Common myeloid progenitor, CD34-positive (primary cell): ENCODE data around the gene PHB1.

Experiments
- CTCF ChIA-PET: fragments of 350-600 bp; sonication (Branson Sonifier 250); formaldehyde crosslinking; loops from one replicate; lab custom pipeline; 2021; ENCODE audit warnings: antibody characterized with exemption; lab: Charles Lee
- POLR2A ChIA-PET: fragments of 350-600 bp; sonication (Branson Sonifier 250); formaldehyde crosslinking; loops from one replicate; lab custom pipeline; 2021; ENCODE audit warnings: antibody characterized with exemption; lab: Charles Lee
- DNase-seq, 3 donors: peaks; one replicate each; pipeline versions ENCODE4 v3.0.0 to v3.0.0-alpha.2; 2013
- H3K27ac ChIP-seq, 2 experiments: 1 replicate in 1 of 2; 2 replicates in 1 of 2; pipeline ENCODE4 v1.7.0; 2013; ENCODE audit warnings: inconsistent platforms in 2 of 2, low read length in 2 of 2, mild to moderate bottlenecking in 2 of 2, low read depth in 1 of 2, moderate library complexity in 1 of 2; ENCODE audit not compliant: severe bottlenecking in 2 of 2, insufficient read depth in 1 of 2, poor library complexity in 1 of 2
- H3K27me3 ChIP-seq, 5 experiments: replicated peaks in 2 of 5; 1 replicate in 3 of 5; 2 replicates in 2 of 5; pipeline versions ENCODE4 v1.6.1 to v1.7.0; 2013; ENCODE audit warnings: low read length in 4 of 5, mild to moderate bottlenecking in 2 of 5, moderate library complexity in 2 of 5, inconsistent platforms in 1 of 5; ENCODE audit not compliant: insufficient read depth in 5 of 5, control insufficient read depth in 4 of 5
- H3K36me3 ChIP-seq, 4 experiments: 1 replicate in 2 of 4; 2 replicates in 2 of 4; pipeline versions ENCODE4 v1.6.1 to v1.7.0; 2013; ENCODE audit warnings: low read length in 3 of 4, control low read depth in 1 of 4, mild to moderate bottlenecking in 1 of 4; ENCODE audit not compliant: control insufficient read depth in 4 of 4, insufficient read depth in 4 of 4
- H3K4me1 ChIP-seq, 4 experiments: 1 replicate in 3 of 4; 2 replicates in 1 of 4; pipeline versions ENCODE4 v1.6.1 to v1.7.1; 2013; ENCODE audit warnings: low read length in 3 of 4, mild to moderate bottlenecking in 3 of 4, control low read depth in 1 of 4, inconsistent platforms in 1 of 4, moderate library complexity in 1 of 4; ENCODE audit not compliant: control insufficient read depth in 4 of 4, insufficient read depth in 4 of 4; ENCODE audit errors: control extremely low read depth in 1 of 4
- H3K4me3 ChIP-seq, 7 experiments: 1 replicate in 4 of 7; 2 replicates in 3 of 7; pipeline versions ENCODE4 v1.5.1 to v1.7.0; 2013; ENCODE audit warnings: mild to moderate bottlenecking in 7 of 7, low read length in 6 of 7, moderate library complexity in 6 of 7, inconsistent platforms in 2 of 7, low read depth in 2 of 7, control low read depth in 1 of 7; ENCODE audit not compliant: insufficient read depth in 4 of 7, control insufficient read depth in 1 of 7; ENCODE audit errors: extremely low read depth in 1 of 7
- H3K9me3 ChIP-seq, 5 experiments: 1 replicate in 4 of 5; 2 replicates in 1 of 5; pipeline versions ENCODE4 v1.6.1 to v1.7.1; 2013; ENCODE audit warnings: low read length in 4 of 5, mild to moderate bottlenecking in 2 of 5, inconsistent platforms in 1 of 5, low read depth in 1 of 5, moderate library complexity in 1 of 5; ENCODE audit not compliant: control insufficient read depth in 4 of 5, insufficient read depth in 2 of 5; ENCODE audit errors: control extremely low read depth in 1 of 5
- whole genome bisulfite sequencing: methylation state at CpG from one replicate; pipeline ENCODE4 v1.1.5; 2013; ENCODE audit not compliant: insufficient coverage; 5-methylcytosine and 5-hydroxymethylcytosine counted together

Gene PHB1

DNA sequence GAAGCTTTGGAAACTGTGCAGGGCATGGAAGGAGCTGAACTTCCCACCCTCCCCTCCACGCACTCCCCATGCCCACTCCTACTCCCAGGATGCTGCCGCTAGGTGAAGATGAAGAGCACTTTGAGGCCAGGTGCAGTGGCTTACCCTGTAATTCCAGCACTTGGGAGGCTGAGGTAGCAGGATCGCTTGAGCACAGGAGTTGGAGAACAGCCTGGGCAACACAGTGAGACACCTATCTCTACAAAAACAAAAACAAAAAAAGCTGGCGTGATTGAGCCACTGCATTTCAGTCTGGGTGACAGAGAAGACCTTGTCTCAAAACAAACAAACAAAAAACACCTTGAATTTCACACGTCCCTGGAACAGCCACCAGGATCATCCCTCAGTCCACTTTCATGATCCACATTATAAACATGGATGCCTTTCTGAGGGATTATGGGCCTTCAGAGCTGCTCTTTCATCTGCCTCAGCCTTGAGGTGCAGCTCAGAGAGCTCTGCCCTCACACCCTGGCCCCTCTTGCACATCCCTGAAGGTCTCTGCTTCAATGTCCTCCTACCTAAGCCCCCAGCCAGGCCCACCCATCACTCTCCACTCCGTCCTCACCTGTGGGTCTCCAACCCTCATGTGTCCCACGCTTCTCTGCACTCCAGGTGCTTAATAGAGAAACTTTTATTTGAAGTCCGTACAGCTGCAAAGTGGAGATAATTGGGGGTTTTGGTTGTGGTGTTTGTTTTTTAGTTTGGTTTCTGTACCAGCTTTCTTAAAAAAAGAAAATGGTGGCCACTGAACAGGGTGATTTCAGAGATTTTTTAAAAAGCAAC is 25.8 kb downstream of the PHB1 start:
- CTCF ChIA-PET: interaction anchor here (0.5 to 17.2 kb wide), 9 partner anchors 8 to 306 kb away, joined by 3 to 249 read pairs (median 5); no protein-coding TSS in a partner anchor
- Histone ChIP-seq H3K9me3 (no peaks in the 10 kb centered on the region), H3K27ac (no peak overlapping the region), H3K4me1 (peaks cover 31 to 56% (median 47%) of the 10 kb centered on the region in 4 experiments), H3K36me3 (no peaks in the 10 kb centered on the region), H3K4me3 (peak overlapping the region in 3 of 7 experiments; percentile 29 to 42 (median 37)), H3K27me3 (no peaks in the 10 kb centered on the region)
- POLR2A ChIA-PET: interaction anchor here (1.3 kb wide), 1 partner anchor 21 kb away, joined by 5 read pairs; no protein-coding TSS in a partner anchor
- peak in 1 of 3 donors; percentile 23 for DNase-seq
- 97% methylated on average over 4 of the region's 8 CpGs for WGBS

DNA sequence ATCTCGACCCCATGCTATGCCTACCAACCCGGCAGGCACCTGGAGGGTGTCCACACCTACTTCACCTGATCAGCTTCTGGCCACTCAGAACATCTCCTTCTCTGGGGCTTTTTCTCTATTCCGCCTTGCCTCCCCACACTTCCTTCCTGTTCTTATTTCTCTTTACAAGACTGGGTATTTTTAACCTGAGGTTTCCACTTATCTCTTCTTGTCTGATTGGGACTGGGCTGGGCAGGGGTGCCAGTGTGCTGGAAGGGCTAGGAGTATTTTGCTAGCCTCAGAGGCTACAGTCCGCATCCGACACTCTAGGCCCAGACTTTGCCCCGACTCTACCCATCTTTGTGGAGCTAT is 26.4 kb downstream of the PHB1 start:
- Histone ChIP-seq H3K9me3 (no peaks in the 10 kb centered on the region), H3K36me3 (no peaks in the 10 kb centered on the region), H3K4me1 (peaks cover 25 to 50% (median 40%) of the 10 kb centered on the region in 4 experiments), H3K4me3 (peak overlapping the region in 3 of 7 experiments; percentile 29 to 42 (median 37)), H3K27me3 (no peaks in the 10 kb centered on the region), H3K27ac (no peak overlapping the region)
- peak in 2 of 3 donors; percentile 36 to 54 for DNase-seq
- POLR2A ChIA-PET: interaction anchor here (1.3 kb wide), 1 partner anchor 20 kb away, joined by 5 read pairs; no protein-coding TSS in a partner anchor
- CTCF ChIA-PET: interaction anchor here (0.5 to 17.2 kb wide), 7 partner anchors 9 to 68 kb away, joined by 3 to 249 read pairs (median 5); no protein-coding TSS in a partner anchor
- WGBS: 31% methylated on average over 5 of the region's 6 CpGs

DNA sequence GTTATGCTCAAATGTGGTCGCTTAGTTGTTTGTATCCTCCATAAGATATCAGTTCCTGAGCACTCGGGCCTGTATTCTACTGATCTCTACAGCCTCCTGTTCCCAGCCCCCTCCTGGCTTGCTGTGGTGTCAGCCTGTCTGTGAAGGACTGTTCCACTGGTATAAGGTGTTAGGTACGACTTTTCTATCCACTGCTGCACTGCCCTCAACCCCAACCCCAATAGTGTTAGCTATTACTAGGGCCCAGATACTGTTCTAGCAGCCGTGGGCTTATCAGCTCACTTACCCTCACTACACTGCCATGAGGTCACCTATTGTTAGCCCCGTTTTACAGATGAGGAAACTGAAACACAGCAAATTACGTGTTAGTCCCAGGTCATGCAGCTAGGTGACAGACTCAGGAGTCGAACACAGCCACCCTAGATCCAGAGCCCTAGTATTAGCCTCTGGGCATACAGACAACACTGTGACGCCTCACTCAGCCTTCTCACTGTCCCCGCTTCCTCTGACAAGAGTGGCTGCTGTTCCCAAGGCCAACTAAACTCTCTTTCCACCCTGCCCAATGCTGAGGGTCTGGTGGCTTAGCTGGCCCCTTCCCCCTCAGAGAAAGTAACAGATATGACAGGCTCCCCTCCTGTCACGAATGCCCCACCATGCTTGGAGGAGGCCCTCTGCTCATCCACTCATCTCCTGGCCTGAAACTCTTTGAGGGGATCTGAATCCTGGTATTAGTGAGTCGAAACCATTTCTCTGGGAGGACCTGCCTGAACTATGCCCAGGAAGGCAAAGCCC is 27.0 kb downstream of the PHB1 start:
- peak in 1 of 3 donors; percentile 48 for DNase-seq
- H3K9me3 ChIP-seq: no peaks in the 10 kb centered on the region
- ChIA-PET CTCF (interaction anchor here (0.6 to 17.2 kb wide), 10 partner anchors 9 to 68 kb away, joined by 3 to 249 read pairs (median 4); no protein-coding TSS in a partner anchor), POLR2A (no interaction called here)
- H3K4me1 ChIP-seq: peaks cover 23 to 47% (median 38%) of the 10 kb centered on the region in 4 experiments
- H3K4me3 ChIP-seq: no peak overlapping the region
- H3K27ac ChIP-seq: no peak overlapping the region
- WGBS: 90% methylated on average over 10 of the region's 11 CpGs
- H3K27me3 ChIP-seq: no peaks in the 10 kb centered on the region
- no peaks in the 10 kb centered on the region for H3K36me3 ChIP-seq

DNA sequence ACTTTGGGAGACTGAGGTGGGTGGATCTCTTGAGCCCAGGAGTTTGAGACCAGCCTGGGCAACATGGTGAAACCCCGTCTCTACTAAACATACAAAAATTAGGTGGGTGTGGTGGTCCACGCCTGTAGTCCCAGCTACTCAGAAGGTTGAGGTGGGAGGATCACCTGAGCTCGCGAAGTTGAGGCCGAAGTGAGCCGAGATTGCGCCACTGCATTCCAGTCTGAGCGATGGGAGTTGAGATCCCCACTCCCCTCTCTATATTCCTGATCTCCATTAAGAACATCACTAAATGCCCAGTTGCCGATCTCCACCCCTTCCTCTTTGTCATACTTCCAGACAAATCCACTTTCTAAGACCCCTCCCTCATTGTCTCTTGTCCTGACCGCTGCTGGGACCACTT is 28.3 kb downstream of the PHB1 start:
- H3K27me3 ChIP-seq: no peaks in the 10 kb centered on the region
- H3K4me3 ChIP-seq: no peak overlapping the region
- peaks cover 23 to 44% (median 37%) of the 10 kb centered on the region in 4 experiments for H3K4me1 ChIP-seq
- DNase-seq: no peak
- no peaks in the 10 kb centered on the region for H3K9me3 ChIP-seq
- H3K36me3 ChIP-seq: no peaks in the 10 kb centered on the region
- no peak overlapping the region for H3K27ac ChIP-seq
- POLR2A ChIA-PET: no interaction called here
- CTCF ChIA-PET: interaction anchor here (0.6 to 17.2 kb wide), 8 partner anchors 10 to 170 kb away, joined by 3 to 249 read pairs (median 6); no protein-coding TSS in a partner anchor
- 98% methylated on average over 10 of the region's 10 CpGs for WGBS

DNA sequence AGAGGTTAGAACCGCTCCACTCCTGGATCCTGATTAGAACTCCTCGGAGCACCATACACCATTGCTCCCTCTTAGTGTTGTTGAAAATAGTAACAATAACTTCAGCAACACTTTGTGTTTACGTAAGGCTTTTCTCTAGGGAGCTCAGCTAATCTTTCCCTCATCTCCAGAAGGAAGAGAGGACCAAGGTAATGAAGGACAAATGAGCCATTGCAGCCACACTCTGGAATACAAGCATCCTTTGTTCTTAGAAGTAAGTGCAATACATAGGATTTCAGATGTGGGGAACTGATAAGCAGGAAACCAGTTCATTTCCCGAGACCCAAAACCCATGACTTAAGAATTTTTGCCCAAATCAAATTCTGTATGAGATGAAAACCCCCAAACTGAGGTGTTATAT is 29.7 kb downstream of the PHB1 start:
- no peak overlapping the region for H3K4me3 ChIP-seq
- H3K27me3 ChIP-seq: no peaks in the 10 kb centered on the region
- DNase-seq: no peak
- WGBS: no CpG with 5 or more reads among the region's 4 CpGs
- peaks cover 14 to 31% (median 24%) of the 10 kb centered on the region in 4 experiments for H3K4me1 ChIP-seq
- ChIA-PET CTCF (interaction anchor here (0.9 to 2.4 kb wide), 3 partner anchors 9 to 55 kb away, joined by 3 to 7 read pairs (median 3); no protein-coding TSS in a partner anchor), POLR2A (no interaction called here)
- H3K27ac ChIP-seq: no peak overlapping the region
- H3K36me3 ChIP-seq: no peaks in the 10 kb centered on the region
- H3K9me3 ChIP-seq: no peaks in the 10 kb centered on the region

DNA sequence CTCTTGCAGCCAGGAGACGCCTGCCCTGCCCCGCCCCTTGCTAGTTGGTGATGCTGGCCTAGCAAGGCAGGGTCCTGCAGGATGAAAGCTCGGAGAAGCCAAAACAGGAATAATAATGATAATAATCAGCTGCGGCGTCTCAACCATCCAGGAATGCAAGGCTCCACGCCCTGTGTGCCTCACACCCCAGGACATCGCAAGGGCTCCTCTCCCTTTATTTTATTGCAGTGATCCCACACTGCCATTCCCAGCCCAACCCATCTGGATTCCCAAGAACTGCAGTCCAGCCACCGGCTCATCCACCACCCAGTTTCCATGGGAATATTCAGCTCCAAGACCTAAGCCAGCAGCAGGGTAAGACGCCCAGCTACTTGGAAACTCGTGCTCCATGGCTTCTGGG is 31.6 kb downstream of the PHB1 start:
- peaks cover 0 to 6% (median 0%) of the 10 kb centered on the region in 5 experiments for H3K9me3 ChIP-seq
- 95% methylated on average over 10 of the region's 10 CpGs for WGBS
- H3K27ac ChIP-seq: no peak overlapping the region
- H3K4me3 ChIP-seq: no peak overlapping the region
- DNase-seq: no peak
- H3K4me1 ChIP-seq: peaks cover 4 to 16% (median 8%) of the 10 kb centered on the region in 4 experiments
- ChIA-PET CTCF (interaction anchor here (1.0 to 3.3 kb wide), 3 partner anchors 15 to 72 kb away, joined by 3 to 22 read pairs (median 5); no protein-coding TSS in a partner anchor), POLR2A (no interaction called here)
- no peaks in the 10 kb centered on the region for H3K36me3 ChIP-seq
- H3K27me3 ChIP-seq: no peaks in the 10 kb centered on the region
